ENCODE data around the gene TMEM150B.

TMEM150B gene

GRCh38 chr19:55278391-55279135 lies 46.6 kb downstream of the TMEM150B start:
- no peak for DNase-seq (ENCODE audit: low read depth in 2 of 2)

- DNase-seq (ENCODE audit: low read depth in 2 of 2), result no peak
Observed at GRCh38 chr19:55277494-55277893, 47.6 kb downstream of the TMEM150B start.

- DNase-seq (ENCODE audit: low read depth in 2 of 2), result no peak
Observed at GRCh38 chr19:55276720-55277430, 48.3 kb downstream of the TMEM150B start.

- DNase-seq (ENCODE audit: low read depth in 2 of 2), result no peak
Observed at GRCh38 chr19:55275851-55276719, 49.1 kb downstream of the TMEM150B start.

- no peak for DNase-seq (ENCODE audit: low read depth in 2 of 2)
Observed at GRCh38 chr19:55273978-55274707, 51.0 kb downstream of the TMEM150B start.

GRCh38 chr19:55272142-55272541 lies 53.0 kb downstream of the TMEM150B start:
- no peak for DNase-seq (ENCODE audit: low read depth in 2 of 2)

GRCh38 chr19:55270172-55270942 lies 54.8 kb downstream of the TMEM150B start:
- DNase-seq (ENCODE audit: low read depth in 2 of 2), result no peak

- DNase-seq (ENCODE audit: low read depth in 2 of 2), result no peak
Observed at GRCh38 chr19:55269299-55269698, 55.8 kb downstream of the TMEM150B start.

- no peak for DNase-seq (ENCODE audit: low read depth in 2 of 2)
Observed at GRCh38 chr19:55266840-55267239, 58.3 kb downstream of the TMEM150B start.

GRCh38 chr19:55266404-55266803 lies 58.7 kb downstream of the TMEM150B start:
- no peak for DNase-seq (ENCODE audit: low read depth in 2 of 2)

GRCh38 chr19:55265723-55266386 lies 59.3 kb downstream of the TMEM150B start:
- DNase-seq (ENCODE audit: low read depth in 2 of 2), result no peak

- DNase-seq (ENCODE audit: low read depth in 2 of 2), result no peak
Observed at GRCh38 chr19:55265173-55265572, 60.0 kb downstream of the TMEM150B start.

- DNase-seq (ENCODE audit: low read depth in 2 of 2), result no peak
Observed at GRCh38 chr19:55264531-55264930, 60.6 kb downstream of the TMEM150B start.

All from stimulated activated CD4-positive, alpha-beta T cell treated with anti-CD3 and anti-CD28 coated beads, Interleukin-1b, Interleukin-23, amount 100 ng/mL, for 1 hour (primary cell).